HG03558 (cell line): ENCODE results near the gene B9D1.

Source experiments
- ATAC-seq: cut with Tn5 transposase; IDR thresholded peaks from one replicate; pipeline ENCODE4 v1.9.1; 2021; ENCODE audit warnings: moderate number of reproducible peaks; ENCODE audit not compliant: unreplicated experiment; ENCODE audit errors: extremely low read depth

B9D1 gene

DNA sequence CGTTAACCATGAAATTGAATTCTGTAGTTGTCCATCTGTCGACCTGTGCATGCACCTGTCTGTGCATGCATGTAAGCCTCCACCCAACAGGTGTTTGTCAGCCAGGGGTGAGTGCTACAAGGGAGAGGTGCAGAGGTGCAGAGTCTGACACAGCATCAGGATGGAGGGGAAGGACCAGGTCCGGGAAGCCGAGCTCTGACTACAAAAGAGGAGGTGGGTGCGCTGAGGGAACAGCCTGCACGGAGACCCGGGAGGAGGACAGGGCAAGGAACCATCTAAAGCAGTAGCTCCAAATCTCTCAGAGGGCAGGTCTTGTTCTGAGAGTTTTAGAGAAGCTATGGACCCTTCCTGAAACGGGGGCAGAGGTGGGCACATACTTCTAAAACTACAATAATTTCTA, 54.1 kb downstream of the B9D1 start:
- ATAC-seq: no peak

DNA sequence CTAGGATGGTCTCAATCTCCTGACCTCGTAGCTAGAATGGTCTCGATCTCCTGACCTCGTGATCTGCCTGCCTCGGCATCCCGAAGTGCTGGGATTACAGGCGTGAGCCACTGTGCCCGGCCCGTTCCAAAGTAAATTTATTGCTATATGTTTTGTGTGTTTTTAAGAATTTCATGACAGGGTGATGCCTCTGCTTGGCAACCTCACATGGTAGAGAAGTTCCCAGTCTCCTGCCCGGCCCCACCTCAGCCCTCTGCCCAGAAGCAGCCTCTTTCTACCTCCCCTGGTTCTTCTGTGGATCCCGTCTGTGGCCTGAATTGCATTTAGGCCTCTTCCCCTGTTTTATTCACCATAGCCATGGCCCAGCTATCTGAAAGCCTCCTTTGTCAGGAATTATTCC, 55.0 kb downstream of the B9D1 start:
- no peak for ATAC-seq

- peak; percentile 72 for ATAC-seq
Measured at GRCh38 chr17:19306160-19307111, 56.1 kb downstream of the B9D1 start.

DNA sequence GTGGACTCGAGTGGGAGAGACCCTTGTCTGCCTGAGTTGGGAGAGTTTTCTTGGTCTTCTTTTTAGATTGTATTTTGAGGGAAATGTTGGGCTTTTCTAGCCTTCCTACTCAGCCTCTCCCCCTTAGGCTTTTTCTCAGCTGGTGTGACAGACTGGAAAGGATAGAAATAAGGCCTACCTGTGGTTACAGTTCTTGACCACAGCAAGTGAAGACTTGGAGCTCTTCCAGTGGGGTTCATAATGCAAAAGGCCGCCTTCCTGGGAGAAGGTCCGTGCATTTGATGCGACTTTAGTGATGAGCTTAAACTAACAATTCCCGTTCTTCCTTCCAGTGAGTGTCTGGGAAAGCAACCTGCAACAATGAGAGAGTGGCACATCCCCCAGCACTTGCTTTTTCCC, 56.8 kb downstream of the B9D1 start:
- no peak for ATAC-seq

DNA sequence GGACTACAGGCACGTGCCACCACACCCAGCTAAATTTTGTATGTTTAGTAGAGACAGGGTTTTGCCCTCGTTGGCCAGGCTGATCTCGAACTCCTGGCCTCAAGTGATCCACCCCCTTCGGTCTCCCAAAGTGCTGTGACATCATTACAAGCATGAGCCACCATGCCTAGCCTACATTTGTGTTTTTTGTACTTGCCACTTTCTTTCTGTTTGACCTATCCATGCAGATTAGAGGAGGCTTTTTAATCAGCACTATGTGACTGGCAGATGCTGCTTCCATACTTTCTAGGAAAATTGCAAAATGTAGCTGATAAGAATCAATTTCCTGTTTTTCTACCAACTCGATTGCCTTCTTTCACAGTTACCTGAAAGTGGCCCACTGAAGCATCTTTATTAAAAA, 57.3 kb downstream of the B9D1 start:
- ATAC-seq: no peak

- ATAC-seq: no peak
Measured at GRCh38 chr17:19304751-19305150, 57.8 kb downstream of the B9D1 start.

GRCh38 chr17:19304209-19304608, 58.3 kb downstream of the B9D1 start:
- ATAC-seq: no peak

- no peak for ATAC-seq
Measured at GRCh38 chr17:19303367-19303776, 59.2 kb downstream of the B9D1 start.

GRCh38 chr17:19302791-19303331, 59.7 kb downstream of the B9D1 start:
- ATAC-seq: no peak

GRCh38 chr17:19301973-19302372, 60.5 kb downstream of the B9D1 start:
- ATAC-seq: no peak

GRCh38 chr17:19301274-19301951, 61.1 kb downstream of the B9D1 start:
- no peak for ATAC-seq

GRCh38 chr17:19299866-19300265, 62.7 kb downstream of the B9D1 start:
- no peak for ATAC-seq

GRCh38 chr17:19299214-19299747, 63.2 kb downstream of the B9D1 start:
- ATAC-seq: no peak

DNA sequence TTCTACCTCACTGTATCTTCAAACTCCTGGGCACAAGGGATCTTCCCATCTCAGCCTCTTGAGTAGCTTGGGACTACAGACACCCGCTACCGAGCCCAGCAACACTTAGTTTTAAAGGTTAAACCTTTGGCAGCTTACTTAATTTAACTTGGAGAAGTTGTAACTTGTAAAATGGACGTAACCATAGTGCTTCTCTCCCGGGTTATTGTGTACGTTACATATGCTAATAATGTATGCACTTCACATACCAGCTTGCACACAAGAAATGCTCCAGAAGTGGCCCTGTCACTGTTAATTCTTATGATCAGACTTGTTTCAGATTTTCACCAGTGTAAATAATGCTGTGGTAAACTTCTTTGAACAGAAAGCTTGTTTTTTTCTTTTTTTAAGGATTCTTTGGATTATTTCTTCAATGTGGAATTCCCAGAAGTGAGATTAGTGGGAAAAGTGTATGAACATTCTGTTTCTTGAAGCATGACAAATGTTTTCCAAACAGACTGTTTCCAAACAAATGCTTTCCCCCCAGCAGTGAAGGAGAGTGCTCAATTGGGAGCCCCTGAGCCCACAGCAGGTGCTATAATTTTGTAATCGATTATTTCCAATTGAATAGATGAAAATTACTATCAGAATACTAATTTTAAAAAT, 63.8 kb downstream of the B9D1 start:
- ATAC-seq: no peak

GRCh38 chr17:19296786-19297778, 65.4 kb downstream of the B9D1 start:
- no peak for ATAC-seq

GRCh38 chr17:19295473-19296135, 66.9 kb downstream of the B9D1 start:
- no peak for ATAC-seq

- no peak for ATAC-seq
Measured at GRCh38 chr17:19294443-19294842, 68.1 kb downstream of the B9D1 start.
